ENCODE measurements around the gene WNT8A. TPM values are rescaled to one million over a fixed set of nuclear protein-coding genes. Genes with fewer than 3 reads are reported as not detected.
A peak's percentile ranks its signal among the peaks of the same experiment; 100 is the strongest.
"Not testable (repeated sequence)": the region's sequence is repeated elsewhere in the genome, so short reads cannot be mapped to it uniquely, and the experiment has no call there.

Gene WNT8A, protein sequence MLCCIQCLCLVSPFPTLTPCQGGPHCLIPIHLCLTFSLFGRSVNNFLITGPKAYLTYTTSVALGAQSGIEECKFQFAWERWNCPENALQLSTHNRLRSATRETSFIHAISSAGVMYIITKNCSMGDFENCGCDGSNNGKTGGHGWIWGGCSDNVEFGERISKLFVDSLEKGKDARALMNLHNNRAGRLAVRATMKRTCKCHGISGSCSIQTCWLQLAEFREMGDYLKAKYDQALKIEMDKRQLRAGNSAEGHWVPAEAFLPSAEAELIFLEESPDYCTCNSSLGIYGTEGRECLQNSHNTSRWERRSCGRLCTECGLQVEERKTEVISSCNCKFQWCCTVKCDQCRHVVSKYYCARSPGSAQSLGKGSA
- not detected for total RNA-seq (2021; fragmentation: NEBNext Ultra II Directional; extraction: Animal tissue kit (Norgen Biotek cat#: 25700))
- long read RNA-seq, result 0 reads

DNA sequence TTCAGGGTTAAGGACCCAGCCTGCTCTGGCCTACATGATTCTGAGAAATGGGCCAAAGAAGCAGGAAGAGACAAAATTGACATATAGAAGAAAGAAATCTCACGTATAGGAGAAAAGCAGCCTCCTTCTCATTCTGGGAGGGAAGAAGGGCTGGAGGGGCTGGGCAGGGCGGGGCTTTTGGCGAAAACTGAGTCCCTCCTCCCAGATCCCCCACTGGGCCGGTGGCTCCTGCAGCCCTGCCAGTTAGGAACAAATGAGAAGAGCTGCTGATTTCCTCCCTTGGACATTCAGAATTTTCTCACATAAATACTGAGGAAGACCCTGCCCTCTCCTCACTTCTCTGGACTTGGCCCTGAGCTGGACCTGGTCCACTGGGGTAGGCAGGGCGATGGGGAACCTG, at the start of gene WNT8A:
Gene WNT8A, plus strand, starts transcription at position 332 of the 400 bp plus-strand sequence. CDS start 95 bp downstream, outside the sequence.
- TF ChIP-seq, protein P1, sequence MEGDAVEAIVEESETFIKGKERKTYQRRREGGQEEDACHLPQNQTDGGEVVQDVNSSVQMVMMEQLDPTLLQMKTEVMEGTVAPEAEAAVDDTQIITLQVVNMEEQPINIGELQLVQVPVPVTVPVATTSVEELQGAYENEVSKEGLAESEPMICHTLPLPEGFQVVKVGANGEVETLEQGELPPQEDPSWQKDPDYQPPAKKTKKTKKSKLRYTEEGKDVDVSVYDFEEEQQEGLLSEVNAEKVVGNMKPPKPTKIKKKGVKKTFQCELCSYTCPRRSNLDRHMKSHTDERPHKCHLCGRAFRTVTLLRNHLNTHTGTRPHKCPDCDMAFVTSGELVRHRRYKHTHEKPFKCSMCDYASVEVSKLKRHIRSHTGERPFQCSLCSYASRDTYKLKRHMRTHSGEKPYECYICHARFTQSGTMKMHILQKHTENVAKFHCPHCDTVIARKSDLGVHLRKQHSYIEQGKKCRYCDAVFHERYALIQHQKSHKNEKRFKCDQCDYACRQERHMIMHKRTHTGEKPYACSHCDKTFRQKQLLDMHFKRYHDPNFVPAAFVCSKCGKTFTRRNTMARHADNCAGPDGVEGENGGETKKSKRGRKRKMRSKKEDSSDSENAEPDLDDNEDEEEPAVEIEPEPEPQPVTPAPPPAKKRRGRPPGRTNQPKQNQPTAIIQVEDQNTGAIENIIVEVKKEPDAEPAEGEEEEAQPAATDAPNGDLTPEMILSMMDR (IDR thresholded peaks at IDR 0.05), result no peak
- Mint-ChIP-seq H3K9me3 (no peaks in the 10 kb centered on the region), H3K4me3 (no peak within 1 kb of the TSS), H3K36me3 (ENCODE audit: low read depth) (no peaks in the 10 kb centered on the region), H3K4me1 (ENCODE audit: low read depth) (no peaks in the 10 kb centered on the region), H3K27me3 (ENCODE audit: insufficient read depth) (peaks cover 16% of the 10 kb centered on the region), H3K27ac (no peak within 1 kb of the TSS)
- DNase-seq, result no peak

DNA sequence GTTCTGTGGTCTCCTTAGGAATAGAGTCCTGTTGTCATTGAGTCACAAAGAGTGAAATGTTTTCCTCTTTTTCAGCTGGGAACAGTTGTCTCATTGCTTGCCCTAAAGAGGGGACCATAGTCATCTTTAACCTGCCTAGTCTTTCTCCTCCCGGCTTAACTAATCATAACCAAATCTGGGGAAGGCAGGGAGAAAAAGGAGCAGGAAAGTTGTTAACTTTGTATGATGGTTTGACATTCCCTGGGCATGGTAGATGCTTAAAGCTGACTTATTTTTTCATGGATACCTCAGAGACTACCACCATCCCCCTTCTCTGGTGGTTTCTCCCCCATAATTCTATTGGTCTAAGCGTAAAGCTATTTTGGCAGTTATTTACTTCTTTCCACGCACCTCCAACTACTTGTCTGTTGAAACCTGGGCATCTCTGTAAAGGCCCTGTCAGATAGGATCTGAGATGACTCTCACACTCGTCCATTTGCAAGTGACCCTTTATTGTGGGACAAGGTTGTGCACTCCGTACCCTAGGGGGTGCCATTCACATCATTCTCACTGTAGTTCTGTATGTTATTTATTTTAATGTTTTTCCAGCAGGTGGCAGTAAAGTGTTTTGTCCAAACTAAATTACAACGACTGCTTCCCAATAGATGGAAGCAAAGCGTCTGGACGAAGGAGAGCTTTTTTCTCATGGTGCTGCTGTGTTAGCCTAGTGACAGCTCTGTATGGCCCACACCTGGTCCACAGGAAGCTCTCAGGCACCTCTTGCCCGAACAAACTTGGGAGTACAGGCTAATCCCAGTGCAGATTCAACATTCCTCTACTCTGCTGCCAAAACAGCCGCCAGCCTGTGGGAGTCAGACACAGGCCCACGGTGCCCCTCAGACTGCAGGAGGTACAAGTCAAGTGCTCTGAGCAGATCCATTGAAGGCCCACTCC, 48.0 kb upstream of the WNT8A start:
- TF ChIP-seq, protein P1 (IDR thresholded peaks at IDR 0.05), result peak; percentile 93
- peak; percentile 94 for DNase-seq
- Mint-ChIP-seq H3K27me3 (ENCODE audit: insufficient read depth) (peaks cover 3% of the 10 kb centered on the region), H3K27ac (no peak overlapping the region; the same call in 1 of the 2 replicates), H3K36me3 (ENCODE audit: low read depth) (peaks cover under 1% of the 10 kb centered on the region; the same call in 1 of the 2 replicates), H3K4me3 (no peak overlapping the region), H3K4me1 (ENCODE audit: low read depth) (peaks cover 36% of the 10 kb centered on the region), H3K9me3 (no peaks in the 10 kb centered on the region)

DNA sequence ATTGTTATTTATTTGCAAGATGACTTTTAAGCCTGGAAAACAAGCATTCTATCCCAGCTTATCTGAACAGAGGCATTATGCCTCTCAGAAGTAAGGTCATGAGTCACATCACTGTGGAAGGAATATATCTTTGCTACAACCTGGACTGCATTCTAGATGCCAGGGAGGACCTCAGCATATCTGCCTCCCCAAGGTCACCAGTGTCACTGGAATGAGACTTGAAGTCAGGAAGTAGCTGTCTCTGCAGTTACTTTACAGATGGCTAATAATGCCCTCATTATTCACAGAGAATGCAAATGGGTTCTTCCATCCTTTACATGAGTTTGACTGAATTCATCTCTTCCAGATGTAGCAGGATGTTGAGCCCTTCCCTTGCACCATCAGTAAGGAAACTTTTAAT, 46.6 kb upstream of the WNT8A start:
- peaks cover 2% of the 10 kb centered on the region for H3K27me3 Mint-ChIP-seq (ENCODE audit: insufficient read depth)
- H3K4me1 Mint-ChIP-seq (ENCODE audit: low read depth), result peaks cover 27% of the 10 kb centered on the region
- H3K9me3 Mint-ChIP-seq, result no peaks in the 10 kb centered on the region
- no peak overlapping the region for H3K27ac Mint-ChIP-seq
- DNase-seq, result no peak
- H3K36me3 Mint-ChIP-seq (ENCODE audit: low read depth), result no peaks in the 10 kb centered on the region
- H3K4me3 Mint-ChIP-seq, result no peak overlapping the region
- TF ChIP-seq, protein P1 (IDR thresholded peaks at IDR 0.05), result no peak

DNA sequence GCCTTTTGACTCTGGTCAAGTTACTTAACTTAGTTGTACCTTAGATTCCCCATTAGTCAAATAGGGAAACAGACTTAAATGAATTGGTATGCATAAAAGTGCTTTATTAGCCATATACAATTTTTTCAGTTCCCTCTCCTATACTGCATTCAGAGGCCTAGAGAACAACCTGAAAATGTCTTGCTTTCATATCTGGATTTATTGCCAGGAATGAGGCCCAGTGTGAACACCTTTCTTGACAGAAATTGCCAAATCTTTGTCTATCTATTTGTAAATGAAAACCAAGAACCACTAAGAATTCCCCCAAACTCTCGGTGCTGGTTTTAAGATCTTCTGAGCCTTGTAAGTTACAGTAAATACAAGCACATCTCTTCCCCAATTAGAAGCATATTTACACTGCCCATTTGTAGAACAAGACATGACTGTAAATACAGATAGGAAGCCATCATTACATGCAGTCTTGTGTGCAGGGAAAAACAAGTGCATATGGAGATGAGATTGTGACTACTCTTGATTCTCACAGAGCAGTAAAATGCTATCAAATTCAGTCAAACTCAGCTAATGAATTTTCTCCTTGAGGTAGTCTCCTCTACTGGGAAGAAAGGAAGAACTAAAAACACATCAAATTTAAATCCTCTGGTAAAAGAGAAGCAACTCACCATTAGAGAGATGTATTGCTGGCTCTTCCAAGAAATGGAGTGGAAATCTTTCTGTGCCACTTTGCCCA, 45.8 kb upstream of the WNT8A start:
- Mint-ChIP-seq H3K27me3 (ENCODE audit: insufficient read depth) (peaks cover 2% of the 10 kb centered on the region), H3K27ac (no peak overlapping the region)
- TF ChIP-seq, protein P1 (IDR thresholded peaks at IDR 0.05), result no peak

DNA sequence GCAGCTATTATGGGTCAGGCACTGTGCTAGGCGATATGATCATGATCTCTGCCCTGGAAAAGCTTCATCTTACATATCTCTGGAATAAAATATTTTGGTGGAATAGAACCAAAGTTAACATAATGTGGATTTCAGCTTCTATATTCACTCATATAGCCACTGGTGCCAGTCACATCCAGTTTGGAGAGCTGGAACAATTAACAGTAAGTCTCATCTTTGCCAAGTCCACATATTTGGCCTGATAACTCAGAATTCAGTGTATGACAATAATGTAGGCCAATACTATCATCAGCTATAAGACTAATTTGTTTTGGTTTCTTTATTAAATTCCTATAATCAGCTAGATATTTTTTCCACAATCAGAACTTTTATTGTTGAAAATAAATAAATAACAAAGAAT, 45.0 kb upstream of the WNT8A start:
- DNase-seq, result no peak
- Mint-ChIP-seq H3K9me3 (no peaks in the 10 kb centered on the region), H3K27ac (no peak overlapping the region), H3K36me3 (ENCODE audit: low read depth) (no peaks in the 10 kb centered on the region), H3K27me3 (ENCODE audit: insufficient read depth) (peaks cover 2% of the 10 kb centered on the region), H3K4me1 (ENCODE audit: low read depth) (peaks cover 20% of the 10 kb centered on the region), H3K4me3 (no peak overlapping the region)
- TF ChIP-seq, protein P1 (IDR thresholded peaks at IDR 0.05), result no peak

More for the DNA sequence above, 45.8 kb upstream of the WNT8A start:
- H3K4me3 Mint-ChIP-seq, result no peak overlapping the region
- DNase-seq, result no peak
- H3K36me3 Mint-ChIP-seq (ENCODE audit: low read depth), result no peaks in the 10 kb centered on the region
- peaks cover 27% of the 10 kb centered on the region for H3K4me1 Mint-ChIP-seq (ENCODE audit: low read depth)
- no peaks in the 10 kb centered on the region for H3K9me3 Mint-ChIP-seq

DNA sequence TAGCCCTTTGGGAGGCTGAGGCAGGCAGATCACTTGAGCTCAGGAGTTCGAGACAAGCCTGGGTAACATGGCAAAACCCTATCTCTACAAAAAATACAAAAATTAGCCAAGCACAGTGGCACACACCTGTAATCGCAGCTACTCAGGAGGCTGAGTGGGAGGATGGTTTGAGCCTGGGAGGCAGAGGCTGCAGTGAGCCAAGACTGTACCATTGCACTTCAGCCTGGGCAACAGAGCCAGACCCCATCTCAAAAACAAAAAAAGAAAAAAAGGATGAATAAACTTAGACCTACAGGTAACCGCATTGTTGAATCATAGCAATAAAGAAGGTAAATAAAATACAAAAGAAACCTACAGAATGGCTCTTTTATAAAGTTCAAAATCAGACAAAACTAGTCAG, 38.5 kb upstream of the WNT8A start:
- not testable (repeated sequence) for H3K4me1 Mint-ChIP-seq (ENCODE audit: low read depth); H3K36me3 Mint-ChIP-seq (ENCODE audit: low read depth); DNase-seq; H3K4me3 Mint-ChIP-seq; H3K27me3 Mint-ChIP-seq (ENCODE audit: insufficient read depth); H3K9me3 Mint-ChIP-seq; H3K27ac Mint-ChIP-seq
